NCI-H526 (cell line): Measurements from ENCODE around the gene UBL4A.

Experiments
- DNase-seq, 2 experiments: peaks; one replicate each; lab custom pipeline; 2025; lab: John Stamatoyannopoulos, UW

The UBL4A gene

DNA sequence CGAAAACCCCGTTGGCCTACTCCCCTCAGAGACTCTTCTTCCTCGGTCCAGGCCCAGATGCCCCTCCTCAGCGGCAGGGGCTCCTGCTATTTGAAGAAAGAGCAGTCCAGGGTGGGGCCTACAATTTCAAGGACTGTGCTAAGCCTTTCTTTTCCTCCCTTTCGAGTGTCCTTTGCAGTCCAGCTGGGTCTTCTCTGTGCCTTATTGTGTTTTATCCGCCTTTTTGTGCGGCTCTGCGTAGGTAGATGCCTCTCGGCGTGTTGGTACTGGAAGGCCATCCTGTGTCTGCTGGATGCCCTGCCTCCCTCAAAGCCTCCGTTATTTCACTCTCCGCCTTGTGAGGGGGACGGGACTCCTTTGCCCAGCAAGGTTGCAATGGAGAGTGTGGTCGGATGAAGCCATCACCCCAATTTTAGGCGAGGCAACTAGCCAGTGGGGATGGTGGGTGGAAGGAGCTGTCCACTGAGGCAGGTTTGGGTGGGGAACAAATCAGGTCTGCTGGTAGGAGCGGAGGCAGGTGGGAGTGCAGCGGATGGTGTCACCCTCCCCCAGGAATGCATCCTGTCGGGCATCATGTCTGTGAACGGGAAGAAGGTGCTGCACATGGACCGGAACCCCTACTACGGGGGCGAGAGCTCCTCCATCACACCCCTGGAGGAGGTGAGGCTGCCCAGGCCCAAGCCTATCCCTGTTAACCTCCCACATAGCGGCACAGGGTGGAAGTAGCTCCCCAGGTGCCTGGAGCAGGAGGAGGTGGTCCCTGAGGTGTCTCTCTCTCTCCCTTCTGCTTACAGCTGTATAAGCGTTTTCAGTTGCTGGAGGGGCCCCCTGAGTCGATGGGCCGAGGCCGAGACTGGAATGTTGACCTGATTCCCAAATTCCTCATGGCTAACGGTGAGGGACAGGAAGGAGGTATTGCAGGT is 48.2 kb downstream of the UBL4A start:
- DNase-seq = no peak

DNA sequence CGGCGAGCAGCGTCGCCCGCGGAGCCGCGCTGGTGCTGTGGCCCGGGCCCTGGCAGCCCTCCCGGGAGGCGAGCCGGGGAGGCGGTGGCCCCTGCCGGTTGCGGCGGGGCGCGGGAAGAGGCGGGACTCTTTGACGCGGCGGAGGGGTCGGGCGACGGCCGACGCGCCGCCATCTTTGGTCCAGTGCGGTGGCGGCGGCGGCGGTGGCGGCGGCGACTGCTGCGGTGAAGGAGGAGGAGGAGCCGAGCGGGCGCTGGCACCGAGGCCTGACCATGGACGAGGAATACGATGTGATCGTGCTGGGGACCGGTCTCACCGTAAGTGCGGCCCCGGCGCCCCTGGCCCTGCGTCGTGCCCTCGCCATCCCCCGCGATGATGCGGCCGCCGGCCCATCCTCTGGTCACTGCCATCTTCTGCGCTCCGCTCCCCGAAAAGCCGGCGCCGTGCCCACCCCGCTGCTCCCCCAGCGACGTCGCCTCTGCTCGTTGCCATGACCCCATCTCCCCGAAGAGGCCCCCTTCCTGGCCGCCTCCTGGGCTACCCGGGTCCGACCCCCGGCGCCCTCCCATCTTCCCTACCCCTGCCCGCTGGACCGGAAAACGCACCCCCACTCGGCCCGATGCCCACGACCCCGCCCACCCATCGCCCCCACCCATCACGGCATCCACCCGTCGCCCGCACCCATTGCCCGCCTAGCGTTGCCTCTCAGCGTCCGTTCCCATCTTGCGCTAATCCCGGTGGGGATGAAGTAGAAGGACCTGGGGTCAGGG is 49.2 kb downstream of the UBL4A start, which contains the start of gene GDI1:
Gene GDI1 (plus strand): TSS at position 172 of the 770 bp plus-strand sequence. CDS start 101 bp downstream, at position 273.
- DNase-seq = peak; percentile 27 to 85

DNA sequence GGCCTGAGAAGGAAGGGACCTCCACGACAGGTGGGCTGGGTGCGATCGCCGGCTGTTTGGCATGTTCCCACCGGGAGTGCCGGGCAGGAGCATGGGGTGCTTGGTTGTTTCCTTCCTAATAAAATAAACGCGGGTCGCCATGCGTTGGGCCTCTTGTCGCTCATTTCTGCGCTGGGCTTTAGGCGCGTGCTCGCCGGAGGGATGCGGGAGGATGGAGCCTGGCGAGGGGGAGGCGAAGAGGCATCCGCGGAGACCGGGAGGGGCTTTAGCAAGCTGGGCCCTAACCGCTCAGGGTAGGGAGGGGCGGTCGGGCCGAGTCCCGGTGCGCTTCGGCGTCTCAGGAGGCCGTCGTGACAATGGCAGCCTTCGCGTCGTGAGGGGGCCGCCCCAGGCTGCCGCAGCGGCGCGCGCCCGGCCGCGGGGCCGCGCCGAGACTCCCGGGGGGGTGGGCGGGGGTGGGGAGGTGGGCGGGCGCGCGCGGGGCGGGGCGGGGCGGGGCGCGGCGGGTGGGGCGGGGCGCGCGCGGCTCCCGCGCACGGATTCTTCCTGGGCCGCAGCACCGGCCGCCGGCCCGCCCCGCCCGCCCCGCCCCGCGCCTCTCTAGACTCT is 49.9 kb downstream of the UBL4A start:
- peak; percentile 22 to 77 for DNase-seq

DNA sequence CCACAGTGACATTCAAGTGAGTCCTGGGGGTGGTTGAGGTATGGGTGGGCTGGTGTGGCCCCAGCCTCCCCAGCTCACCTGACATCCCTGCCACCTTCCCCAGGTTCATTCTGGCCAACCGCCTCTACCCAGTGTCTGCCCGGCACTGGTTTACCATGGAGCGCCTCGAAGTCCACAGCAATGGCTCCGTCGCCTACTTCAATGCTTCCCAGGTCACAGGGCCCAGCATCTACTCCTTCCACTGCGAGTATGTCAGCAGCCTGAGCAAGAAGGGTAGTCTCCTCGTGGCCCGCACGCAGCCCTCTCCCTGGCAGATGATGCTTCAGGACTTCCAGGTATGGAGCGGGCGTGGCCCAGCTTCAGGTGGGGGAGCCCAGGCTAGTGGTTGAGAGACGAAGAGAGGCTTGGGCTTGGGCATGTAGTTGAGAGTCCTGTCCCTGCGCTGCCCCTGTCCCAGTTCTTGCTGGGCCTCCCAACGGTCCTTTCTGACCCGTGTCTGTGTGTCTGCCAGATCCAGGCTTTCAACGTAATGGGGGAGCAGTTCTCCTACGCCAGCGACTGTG is 51.2 kb downstream of the UBL4A start:
- no peak for DNase-seq

DNA sequence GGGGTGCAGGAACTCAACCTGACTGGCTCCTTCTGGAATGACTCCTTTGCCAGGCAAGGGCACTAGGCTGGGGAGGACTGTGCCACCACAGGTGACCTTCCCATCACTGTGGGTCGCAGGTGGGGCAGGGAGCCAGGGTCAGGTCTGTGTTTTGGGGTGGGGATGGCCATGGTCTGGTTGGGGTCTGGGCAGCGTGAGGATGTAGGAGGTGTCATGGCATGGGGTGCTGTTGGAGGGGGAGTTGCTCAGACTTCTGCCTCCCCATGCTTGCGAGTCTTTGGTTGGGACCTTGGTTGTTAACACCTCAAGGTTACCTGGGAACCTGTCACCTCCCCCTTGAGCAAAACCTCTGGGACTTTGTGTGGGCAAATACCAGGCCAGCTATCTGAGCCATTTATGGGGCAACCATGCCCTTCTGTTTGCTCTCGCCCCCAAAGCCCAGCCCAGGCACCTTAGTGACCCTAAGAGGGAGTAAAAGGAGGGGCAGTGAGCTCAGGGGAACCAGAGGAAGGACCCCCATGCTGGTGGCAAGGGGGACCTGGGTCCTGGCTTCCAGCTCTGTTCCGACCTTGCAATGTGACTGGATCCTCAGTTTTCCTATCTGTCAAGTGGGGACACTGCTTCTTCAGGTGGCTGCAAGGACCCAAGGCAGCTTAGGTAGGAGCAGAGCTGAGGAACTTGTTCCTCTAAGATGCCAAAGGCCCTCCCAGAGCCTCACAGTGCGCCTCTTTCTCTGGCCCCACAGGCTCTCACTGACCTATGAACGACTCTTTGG is 51.8 kb downstream of the UBL4A start:
- DNase-seq = no peak
